Keratinocyte (primary cell): ENCODE results near the gene PRDX1.

Source experiments
- CTCF ChIP-seq, 3 experiments: IDR thresholded peaks in 1 of 3; conservative IDR thresholded peaks in 1 of 3; optimal IDR thresholded peaks in 1 of 3; 2 replicates in 2 of 3; 3 replicates in 1 of 3; pipeline versions ENCODE3 to v1.5.1; 2011; ENCODE audit warnings: low read length in 3 of 3, mild to moderate bottlenecking in 3 of 3, moderate library complexity in 2 of 3, control low read depth in 1 of 3, inconsistent platforms in 1 of 3; ENCODE audit not compliant: insufficient read depth in 2 of 3; ENCODE audit errors: extremely low read depth in 1 of 3
- EZH2 ChIP-seq: IDR thresholded peaks from one replicate; pipeline ENCODE4 v1.6.1; 2012; ENCODE audit warnings: inconsistent platforms, mild to moderate bottlenecking, low read length, moderate library complexity

- TF ChIP-seq CTCF (optimal IDR thresholded peaks at IDR 0.05 in 1 of 3, IDR thresholded peaks at IDR 0.05 in 1 of 3, conservative IDR thresholded peaks at IDR 0.05 in 1 of 3; ENCODE audit: extremely low read depth in 1 of 3, insufficient read depth in 2 of 3, low read length in 3 of 3): no peak
- no peak for TF ChIP-seq EZH2
These were observed 5.6 kb downstream of the PRDX1 start for GRCh38 chr1:45516036-45516435.
